Panc1 (cell line): ENCODE measurements around the gene ZMYND10. TPM values are rescaled to one million over a fixed set of nuclear protein-coding genes. Genes with fewer than 3 reads are reported as not detected.
A peak's percentile ranks its signal among the peaks of the same experiment; 100 is the strongest.
"Not testable (repeated sequence)": the region's sequence is repeated elsewhere in the genome, so short reads cannot be mapped to it uniquely, and the experiment has no call there.

Experiments used
- ATAC-seq: fragments of 200-7000 bp; cut with Tn5 transposase; 2 replicates; pipeline ENCODE4 v1.9.1; 2020; ENCODE audit warnings: mild to moderate bottlenecking, moderate library complexity
- BruUV-seq: library from RNA; stranded (reverse); fragments of 400-500 nt; replicated peaks from 2 replicates; lab custom pipeline; 2021; lab: Mats Ljungman, UMichigan
- CTCF ChIA-PET: fragments of 300-600 bp; sonication (Branson Sonifier 250); formaldehyde crosslinking; loops from one replicate; lab custom pipeline; 2022; ENCODE audit warnings: antibody characterized with exemption; lab: Charles Lee
- POLR2A ChIA-PET: fragments of 300-600 bp; sonication (Branson Sonifier 250); formaldehyde crosslinking; loops from one replicate; lab custom pipeline; 2022; ENCODE audit warnings: antibody characterized with exemption; lab: Charles Lee
- DNase-seq: peaks from one replicate; pipeline ENCODE4 v3.0.0-alpha.2; 2010; ENCODE audit warnings: low read depth, low spot score
- H3K27ac ChIP-seq: 2 replicates; pipeline ENCODE4 v1.5.1; 2011; ENCODE audit warnings: mild to moderate bottlenecking, low read length, inconsistent platforms
- H3K27me3 ChIP-seq: fragments of 200-500 bp; sonication (Bioruptor generic); 2 replicates; pipeline ENCODE4 v1.6.0; 2014; ENCODE audit warnings: low read length, inconsistent platforms; ENCODE audit not compliant: control insufficient read depth, insufficient read depth
- H3K36me3 ChIP-seq: fragments of 200-500 bp; sonication (Bioruptor generic); 2 replicates; pipeline ENCODE4 v1.5.1; 2014; ENCODE audit warnings: inconsistent platforms, mild to moderate bottlenecking, low read length, moderate library complexity; ENCODE audit not compliant: control insufficient read depth, insufficient read depth
- H3K4me1 ChIP-seq: 2 replicates; pipeline ENCODE4 v1.5.1; 2011; ENCODE audit warnings: inconsistent platforms, mild to moderate bottlenecking, low read length, moderate library complexity; ENCODE audit not compliant: control insufficient read depth, insufficient read depth
- H3K4me3 ChIP-seq, 2 experiments: 2 replicates each; pipeline ENCODE4 v1.5.1; 2011 to 2012; ENCODE audit warnings: low read depth in 2 of 2, low read length in 2 of 2, mild to moderate bottlenecking in 2 of 2, inconsistent platforms in 1 of 2, moderate library complexity in 1 of 2
- H3K9me3 ChIP-seq: fragments of 200-500 bp; sonication (Bioruptor generic); 2 replicates; pipeline ENCODE4 v1.5.1; 2014; ENCODE audit warnings: low read depth, mild to moderate bottlenecking, inconsistent platforms, low read length, moderate library complexity; ENCODE audit not compliant: control insufficient read depth, insufficient read depth
- CTCF ChIP-seq: fragments of 450-650 bp; IDR thresholded peaks from 2 replicates; pipeline ENCODE4 v1.5.1; 2017; ENCODE audit warnings: mild to moderate bottlenecking
- POLR2AphosphoS5 ChIP-seq: IDR thresholded peaks from 2 replicates; pipeline ENCODE4 v1.6.1; 2012; ENCODE audit warnings: mild to moderate bottlenecking, low read depth, low read length, moderate library complexity
- REST ChIP-seq, 2 experiments: IDR thresholded peaks; 2 replicates each; pipeline ENCODE4 v1.6.1; 2011 to 2012; ENCODE audit warnings: low read depth in 2 of 2, control low read depth in 1 of 2, low read length in 1 of 2, mild to moderate bottlenecking in 1 of 2, moderate library complexity in 1 of 2; ENCODE audit not compliant: insufficient read depth in 1 of 2
- SIN3A ChIP-seq: IDR thresholded peaks from 2 replicates; pipeline ENCODE4 v1.6.1; 2012; ENCODE audit warnings: low read depth, mild to moderate bottlenecking, low read length, moderate library complexity, borderline replicate concordance; ENCODE audit not compliant: insufficient read depth
- TCF7L2 ChIP-seq: IDR thresholded peaks from 2 replicates; pipeline ENCODE4 v1.6.1; 2011; ENCODE audit warnings: mild to moderate bottlenecking, low read depth, low read length, inconsistent platforms
- in situ Hi-C: cut with HindIII; loops from 2 replicates; pipeline ENCODE4 v1.10.0; 2016; ENCODE audit warnings: low sequenced_read_pairs, low pct_unique_long_range_greater_than_20kb
- intact Hi-C: fragments of 100-400 bp; cut with micrococcal nuclease; formaldehyde crosslinking; loops from one replicate; pipeline ENCODE4 v1.10.0; 2022; ENCODE audit not compliant: unreplicated experiment
- total RNA-seq: library from RNA; stranded (reverse); gene quantifications from one replicate; pipeline ENCODE4 v1.2.1, GENCODE V29; 2021; ENCODE audit not compliant: unreplicated experiment

The ZMYND10 gene
- total RNA-seq, 1 experiment from 2014 or later = 3.6 TPM

DNA sequence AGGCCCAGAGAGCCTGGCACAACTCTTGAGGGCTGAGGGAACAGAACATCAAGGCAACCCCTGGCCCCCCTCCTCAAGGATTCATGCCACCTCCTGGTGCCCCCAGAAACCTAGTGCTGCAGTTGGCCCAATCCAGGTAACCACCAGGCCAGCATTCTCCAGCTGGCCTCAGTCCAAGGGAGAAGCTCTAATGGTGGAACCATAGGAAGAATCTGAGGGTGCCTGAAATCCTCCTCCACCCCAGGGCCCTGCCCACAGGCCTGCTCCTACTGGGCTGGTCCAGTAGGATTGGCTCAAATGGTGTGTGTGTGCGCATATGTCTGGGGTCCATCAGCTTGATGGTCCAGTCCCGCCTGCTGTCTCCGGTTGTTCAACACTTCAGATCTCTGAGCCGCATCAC, 30.7 kb downstream of the ZMYND10 start:
- no peak for DNase-seq
- Histone ChIP-seq H3K36me3 (no peaks in the 10 kb centered on the region), H3K4me3 (no peak overlapping the region), H3K27me3 (no peaks in the 10 kb centered on the region), H3K9me3 (no peaks in the 10 kb centered on the region), H3K27ac (no peak overlapping the region), H3K4me1 (no peaks in the 10 kb centered on the region; the same call in 1 of the 2 replicates)
- CTCF ChIA-PET = no interaction called here
- no TSS peak for BruUV-seq
- no peak for ATAC-seq
- TF ChIP-seq SIN3A = no peak
- TF ChIP-seq POLR2AphosphoS5 = no peak; the same call in 1 of the 2 replicates
- no peak for TF ChIP-seq CTCF
- TF ChIP-seq TCF7L2 = no peak
- TF ChIP-seq REST (IDR thresholded peaks at IDR 0.05; ENCODE audit: insufficient read depth in 1 of 2, low read depth in 2 of 2, low read length in 1 of 2) = no peak
- in situ Hi-C loops (no loop called here), intact Hi-C loops (no loop called here)
- POLR2A ChIA-PET = interaction anchor here (0.6 kb wide), 1 partner anchor 16 kb away, joined by 3 read pairs; the partner anchor contains the start of genes HYAL3 and NAA80

DNA sequence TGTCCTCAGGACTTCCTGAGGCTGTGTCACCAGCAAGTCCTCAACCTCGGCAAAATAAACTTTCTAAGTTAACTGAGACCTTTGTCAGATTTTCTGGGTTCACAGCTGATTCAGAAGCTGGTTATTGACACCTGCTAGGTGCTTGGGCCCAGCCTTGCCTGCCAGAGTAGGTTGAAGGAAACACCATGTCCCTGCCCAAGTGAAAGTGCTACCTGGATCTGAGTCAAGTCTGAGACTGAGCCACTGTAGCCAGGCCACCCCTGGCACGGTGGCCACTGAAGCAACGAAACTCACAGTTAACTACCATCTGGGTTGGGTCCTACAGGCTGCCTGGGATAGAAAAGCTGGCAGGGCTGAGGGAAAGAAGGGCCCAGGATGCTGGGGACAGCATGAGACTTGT, 31.2 kb downstream of the ZMYND10 start:
- ChIA-PET CTCF (no interaction called here), POLR2A (no interaction called here)
- Histone ChIP-seq H3K36me3 (no peaks in the 10 kb centered on the region), H3K4me3 (no peak overlapping the region), H3K27ac (no peak overlapping the region), H3K9me3 (no peaks in the 10 kb centered on the region), H3K4me1 (no peaks in the 10 kb centered on the region; the same call in 1 of the 2 replicates), H3K27me3 (no peaks in the 10 kb centered on the region)
- intact Hi-C loops (no loop called here), in situ Hi-C loops (no loop called here)
- DNase-seq = no peak
- no TSS peak for BruUV-seq
- TF ChIP-seq POLR2AphosphoS5 = no peak
- no peak for TF ChIP-seq TCF7L2
- TF ChIP-seq CTCF = no peak
- TF ChIP-seq REST (IDR thresholded peaks at IDR 0.05; ENCODE audit: insufficient read depth in 1 of 2, low read depth in 2 of 2, low read length in 1 of 2) = no peak
- 0 out of 2 replicates have a peak, but pooled peaks have one; percentile 27 for ATAC-seq

DNA sequence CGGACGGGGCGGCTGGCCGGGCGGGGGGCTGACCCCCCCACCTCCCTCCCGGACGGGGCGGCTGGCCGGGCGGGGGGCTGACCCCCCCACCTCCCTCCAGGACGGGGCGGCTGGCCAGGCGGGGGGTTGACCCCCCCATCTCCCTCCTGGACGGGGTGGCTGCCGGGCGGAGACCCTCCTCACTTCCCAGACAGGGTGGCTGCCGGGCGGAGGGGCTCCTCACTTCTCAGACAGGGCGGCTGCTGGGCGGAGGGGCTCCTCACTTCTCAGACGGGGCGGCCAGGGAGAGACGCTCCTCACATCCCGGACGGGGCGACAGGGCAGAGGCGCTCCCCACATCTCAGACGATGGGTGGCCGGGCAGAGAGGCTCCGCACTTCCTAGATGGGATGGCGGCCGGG, 33.5 kb downstream of the ZMYND10 start:
- H3K27ac ChIP-seq, CTCF ChIA-PET, BruUV-seq, ATAC-seq, H3K36me3 ChIP-seq, H3K27me3 ChIP-seq, DNase-seq, H3K4me1 ChIP-seq, H3K9me3 ChIP-seq, H3K4me3 ChIP-seq, intact Hi-C loops, POLR2A ChIA-PET, in situ Hi-C loops: not testable (repeated sequence)
